Endothelial cell of umbilical vein (primary cell): Measurements from ENCODE around the gene SLC17A9. TPM values are rescaled to one million over a fixed set of nuclear protein-coding genes. Genes with fewer than 3 reads are reported as not detected.

ENCODE experiments used
- BruUV-seq: library from RNA; stranded (reverse); fragments of 400-500 nt; replicated peaks from 2 replicates; lab custom pipeline; 2021; lab: Mats Ljungman, UMichigan
- CTCF ChIA-PET: fragments of 300-600, 350-600 bp; sonication (Branson Sonifier 250); formaldehyde crosslinking; loops from one replicate; lab custom pipeline; 2021; ENCODE audit warnings: antibody characterized with exemption, inconsistent platforms; lab: Charles Lee
- POLR2A ChIA-PET: fragments of 300-600, 350-600 bp; sonication (Branson Sonifier 250); formaldehyde crosslinking; loops from one replicate; lab custom pipeline; 2021; ENCODE audit warnings: antibody characterized with exemption, inconsistent platforms; lab: Charles Lee
- DNase-seq: peaks from one replicate; pipeline ENCODE4 v3.0.0-alpha.2; 2011; ENCODE audit warnings: low read depth, low spot score
- FAIRE-seq: peaks from 2 replicates; lab custom pipeline; 2011; peaks lifted over from hg19 to GRCh38; lab: Jason Lieb, UNC
- H2AFZ ChIP-seq: 2 replicates; pipeline ENCODE4 v1.6.0; 2012; ENCODE audit warnings: low read depth, low read length, control low read depth, inconsistent platforms
- H3K27ac ChIP-seq: 2 replicates; pipeline ENCODE4 v1.5.1; 2011; ENCODE audit warnings: low read depth, mild to moderate bottlenecking, control low read depth, low read length, moderate library complexity; ENCODE audit not compliant: insufficient read depth
- H3K27me3 ChIP-seq, 2 experiments: 2 replicates each; pipeline versions ENCODE4 v1.6.0 to v1.6.1; 2011; ENCODE audit warnings: low read length in 2 of 2, mixed read lengths in 1 of 2; ENCODE audit not compliant: control insufficient read depth in 2 of 2, insufficient read depth in 2 of 2
- H3K36me3 ChIP-seq, 2 experiments: 2 replicates in 1 of 2; 3 replicates in 1 of 2; pipeline ENCODE4 v1.5.1; 2011; ENCODE audit warnings: low read length in 2 of 2, mild to moderate bottlenecking in 1 of 2, moderate library complexity in 1 of 2; ENCODE audit not compliant: control insufficient read depth in 2 of 2, insufficient read depth in 2 of 2; ENCODE audit errors: extremely low read depth in 1 of 2
- H3K4me1 ChIP-seq: 3 replicates; pipeline ENCODE4 v1.5.1; 2011; ENCODE audit warnings: mild to moderate bottlenecking, low read length; ENCODE audit not compliant: control insufficient read depth, insufficient read depth; ENCODE audit errors: extremely low read depth
- H3K4me2 ChIP-seq: 2 replicates; pipeline ENCODE4 v1.6.1; 2011; ENCODE audit warnings: low read length, control low read depth, mixed read lengths; ENCODE audit not compliant: insufficient read depth
- H3K4me3 ChIP-seq, 3 experiments: fragments of 200-600 bp in 1 of 3; sonication (generic), shearing (Covaris generic) in 1 of 3; replicated peaks in 1 of 3; 2 replicates each; pipeline ENCODE4 v1.5.1; 2011 to 2016; ENCODE audit warnings: control low read depth in 3 of 3, low read length in 3 of 3, mild to moderate bottlenecking in 2 of 3, inconsistent platforms in 1 of 3, low read depth in 1 of 3, moderate library complexity in 1 of 3; ENCODE audit not compliant: insufficient read depth in 1 of 3
- H3K79me2 ChIP-seq: 2 replicates; pipeline ENCODE4 v1.6.0; 2012; ENCODE audit warnings: low read length, inconsistent platforms; ENCODE audit not compliant: control insufficient read depth, insufficient read depth
- H3K9ac ChIP-seq: replicated peaks from 2 replicates; pipeline ENCODE3; 2011; ENCODE audit warnings: low read length, control low read depth; ENCODE audit not compliant: insufficient read depth; ENCODE audit errors: extremely low read depth
- H3K9me1 ChIP-seq: replicated peaks from 3 replicates; pipeline ENCODE4 v1.6.0; 2011; ENCODE audit warnings: mild to moderate bottlenecking, low read length; ENCODE audit not compliant: control insufficient read depth, insufficient read depth; ENCODE audit errors: extremely low read depth
- H3K9me3 ChIP-seq: replicated peaks from 2 replicates; pipeline ENCODE4 v1.5.1; 2012; ENCODE audit warnings: low read length, inconsistent platforms; ENCODE audit not compliant: control insufficient read depth, insufficient read depth
- H4K20me1 ChIP-seq: replicated peaks from 2 replicates; pipeline ENCODE3; 2011; ENCODE audit warnings: mild to moderate bottlenecking, low read length; ENCODE audit not compliant: control insufficient read depth, insufficient read depth; ENCODE audit errors: extremely low read depth
- CTCF ChIP-seq, 2 donors: IDR thresholded peaks; 1 replicate in 1 of 2; 2 replicates in 1 of 2; pipeline ENCODE4 v1.5.1; 2011; ENCODE audit warnings: low read length in 2 of 2, mild to moderate bottlenecking in 2 of 2, moderate library complexity in 2 of 2, control low read depth in 1 of 2, inconsistent platforms in 1 of 2, low read depth in 1 of 2; ENCODE audit not compliant: insufficient read depth in 1 of 2; ENCODE audit errors: extremely low read depth in 1 of 2
- EZH2 ChIP-seq: IDR thresholded peaks from 2 replicates; pipeline ENCODE4 v1.6.1; 2012; ENCODE audit warnings: borderline replicate concordance, low read depth, mild to moderate bottlenecking, moderate library complexity, low read length, inconsistent platforms; ENCODE audit not compliant: severe bottlenecking
- FOS ChIP-seq: IDR thresholded peaks from 2 replicates; pipeline ENCODE4 v1.6.1; 2011; ENCODE audit warnings: mild to moderate bottlenecking, low read length, moderate library complexity, borderline replicate concordance; ENCODE audit not compliant: insufficient read depth
- GATA2 ChIP-seq: IDR thresholded peaks from 2 replicates; pipeline ENCODE4 v1.7.0; 2011; ENCODE audit warnings: low read depth, mild to moderate bottlenecking, moderate library complexity, mixed read lengths, low read length; ENCODE audit not compliant: insufficient read length, insufficient read depth
- JUN ChIP-seq: IDR thresholded peaks from 2 replicates; pipeline ENCODE4 v1.6.1; 2011; ENCODE audit warnings: borderline replicate concordance, low read depth; ENCODE audit not compliant: insufficient read length, insufficient read depth
- MAX ChIP-seq: IDR thresholded peaks from 2 replicates; pipeline ENCODE4 v1.6.1; 2011; ENCODE audit not compliant: insufficient read depth, insufficient read length
- MYC ChIP-seq: IDR thresholded peaks from one replicate; pipeline ENCODE4 v1.6.1; 2011; ENCODE audit warnings: mild to moderate bottlenecking, low read depth, low read length
- POLR2A ChIP-seq: IDR thresholded peaks from 2 replicates; pipeline ENCODE4 v1.6.1; 2012; ENCODE audit warnings: low read depth, mild to moderate bottlenecking, control low read depth, low read length
- POLR2AphosphoS5 ChIP-seq: IDR thresholded peaks from 2 replicates; pipeline ENCODE4 v1.6.1; 2012; ENCODE audit warnings: low read depth, mild to moderate bottlenecking, control low read depth, low read length, moderate library complexity; ENCODE audit not compliant: insufficient read depth
- dilution Hi-C: fragments of 300-500 bp; cut with MboI; formaldehyde crosslinking; loops from one replicate; pipeline ENCODE4 v1.15.0; 2019; ENCODE audit warnings: low sequenced_read_pairs; ENCODE audit not compliant: extremely low pct_ligation_motif_present
- intact Hi-C: fragments of 100-400 bp; cut with micrococcal nuclease; formaldehyde crosslinking; loops from one replicate; pipeline ENCODE4 v1.10.0; 2022
- polyA plus RNA-seq, 4 experiments: library from polyadenylated mRNA; depleted of rRNA in 3 of 4; stranded (reverse) in 3 of 4; unstranded in 1 of 4; fragments of >200 nt; gene quantifications; 2 replicates each; pipeline versions ENCODE4 v1.2.1 to v1.2.3, GENCODE V29; 2011 to 2012; ENCODE audit warnings: missing spikeins in 1 of 4
- total RNA-seq: library from RNA; stranded (reverse); gene quantifications from 2 replicates; pipeline ENCODE4 v1.2.3, GENCODE V29; 2021

Gene SLC17A9
- total and polyA plus RNA-seq, 2 donors (not counting 3 experiments of a cell fraction or from before 2014, with no cell fraction given) = 38.2 to 44.5 TPM

GRCh38 chr20:62944184-62944583 is 8.3 kb upstream of the SLC17A9 start:
- BruUV-seq = no TSS peak
- Histone ChIP-seq H3K27ac (no peak overlapping the region), H3K27me3 (no peaks in the 10 kb centered on the region), H3K4me1 (peaks cover 4% of the 10 kb centered on the region), H3K4me2 (no peak overlapping the region), H3K79me2 (peaks cover 27% of the 10 kb centered on the region), H2AFZ (no peak overlapping the region), H3K9me1 (no peaks in the 10 kb centered on the region), H3K9ac (no peak overlapping the region), H3K9me3 (no peaks in the 10 kb centered on the region), H3K36me3 (peaks cover 8 to 35% of the 10 kb centered on the region in 2 experiments), H3K4me3 (no peak overlapping the region), H4K20me1 (no peaks in the 10 kb centered on the region)
- ChIA-PET CTCF (interaction anchor here (0.7 kb wide), 1 partner anchor 9 kb away, joined by 3 read pairs; no protein-coding TSS in a partner anchor), POLR2A (no interaction called here)
- dilution Hi-C loops = no loop called here
- DNase-seq = no peak
- intact Hi-C loops = no loop called here
- no peak for TF ChIP-seq FOS
- TF ChIP-seq JUN = no peak
- no peak for TF ChIP-seq GATA2
- TF ChIP-seq POLR2AphosphoS5 = no peak
- TF ChIP-seq MYC = no peak
- TF ChIP-seq MAX = no peak
- no peak for FAIRE-seq

DNA sequence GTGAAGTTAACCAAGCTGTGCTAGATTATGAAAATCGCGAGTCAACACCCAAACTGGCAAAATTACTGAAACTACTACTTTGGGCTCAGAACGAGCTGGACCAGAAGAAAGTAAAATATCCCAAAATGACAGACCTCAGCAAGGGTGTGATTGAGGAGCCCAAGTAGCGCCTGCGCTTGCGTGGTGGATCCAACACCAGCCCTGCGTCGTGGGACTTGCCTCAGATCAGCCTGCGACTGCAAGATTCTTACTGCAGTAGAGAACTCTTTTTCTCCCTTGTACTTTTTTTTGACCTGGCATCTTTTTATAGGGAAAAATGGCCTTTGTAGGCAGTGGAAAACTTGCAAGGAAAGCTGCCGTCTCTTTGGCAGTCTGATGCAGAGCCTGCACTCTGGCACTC is 7.8 kb upstream of the SLC17A9 start:
- DNase-seq (no peak), FAIRE-seq (no peak)
- peaks cover 22% of the 10 kb centered on the region for H3K79me2 ChIP-seq
- H3K9ac ChIP-seq = no peak overlapping the region
- no peak overlapping the region for H3K4me3 ChIP-seq
- no peaks in the 10 kb centered on the region for H3K9me1 ChIP-seq
- H4K20me1 ChIP-seq = no peaks in the 10 kb centered on the region
- BruUV-seq = no TSS peak
- H3K4me1 ChIP-seq = no peaks in the 10 kb centered on the region
- TF ChIP-seq CTCF (IDR thresholded peaks at IDR 0.05; ENCODE audit: extremely low read depth in 1 of 2, insufficient read depth in 1 of 2, low read depth in 1 of 2, low read length in 2 of 2) = no peak
- TF ChIP-seq MYC = no peak
- TF ChIP-seq FOS = no peak
- no peak for TF ChIP-seq EZH2
- no peak for TF ChIP-seq POLR2AphosphoS5
- TF ChIP-seq POLR2A = no peak
- TF ChIP-seq GATA2 = no peak
- no peak for TF ChIP-seq MAX
- TF ChIP-seq JUN = no peak
- no peak overlapping the region for H3K4me2 ChIP-seq
- no peaks in the 10 kb centered on the region for H3K27me3 ChIP-seq
- no peak overlapping the region for H3K27ac ChIP-seq
- no peaks in the 10 kb centered on the region for H3K9me3 ChIP-seq
- no peak overlapping the region for H2AFZ ChIP-seq
- intact Hi-C loops = no loop called here
- peaks cover 8 to 40% of the 10 kb centered on the region in 2 experiments for H3K36me3 ChIP-seq
- dilution Hi-C loops = no loop called here
- CTCF ChIA-PET = interaction anchor here (0.7 kb wide), 1 partner anchor 9 kb away, joined by 3 read pairs; no protein-coding TSS in a partner anchor
- POLR2A ChIA-PET = no interaction called here
